ENCODE data around the gene ADORA1.

ADORA1 gene

DNA sequence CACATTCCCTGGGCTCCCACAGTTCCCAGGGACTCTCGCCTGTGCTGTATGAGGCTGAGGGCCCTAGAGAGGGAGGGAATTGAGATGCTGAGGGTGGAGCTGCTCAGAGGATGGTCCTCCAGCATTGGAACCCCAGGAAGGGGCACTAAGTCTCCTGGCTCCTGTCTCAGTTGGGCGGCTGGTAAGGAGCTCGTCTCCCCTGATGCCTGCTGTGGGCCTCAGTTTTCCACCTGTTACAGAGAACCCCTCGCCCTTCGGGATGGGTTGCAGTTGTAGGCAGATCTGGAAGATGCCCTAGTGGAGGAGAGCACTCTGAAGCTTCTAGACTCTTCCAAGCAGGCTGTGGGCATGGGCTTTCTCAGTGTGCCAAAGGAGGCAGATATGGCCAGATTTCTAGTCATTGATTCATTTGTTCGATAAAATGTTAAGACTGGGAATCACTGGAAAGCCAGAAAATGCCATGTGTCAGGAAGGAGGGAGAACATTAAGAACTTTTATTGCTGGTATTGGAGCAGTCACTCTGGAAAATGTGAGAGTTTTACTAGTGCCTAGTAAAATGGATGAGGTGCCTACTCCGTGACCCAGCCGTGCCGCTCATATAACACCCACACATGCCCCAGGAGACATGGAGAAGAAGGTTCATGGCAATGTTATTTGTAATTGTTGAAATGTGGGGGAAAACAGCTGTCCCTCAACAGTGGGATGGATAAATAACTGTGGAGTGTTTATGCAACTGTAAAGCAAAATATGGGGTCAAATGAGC is 48.9 kb downstream of the ADORA1 start:
- H2AFZ ChIP-seq (ENCODE audit: low read length, unreplicated experiment), result no peak overlapping the region
- no peaks in the 10 kb centered on the region for H3K27me3 ChIP-seq (ENCODE audit: insufficient read depth, low read length)
- no peaks in the 10 kb centered on the region for H3K79me2 ChIP-seq (ENCODE audit: control insufficient read depth, insufficient read depth, low read length, unreplicated experiment)
- no peaks in the 10 kb centered on the region for H3K36me3 ChIP-seq (ENCODE audit: insufficient read depth, low read length)
- no peak overlapping the region for H3K4me3 ChIP-seq (ENCODE audit: low read depth, low read length)
- peak overlapping the region; percentile 22; the same call in 1 of the 2 replicates for H3K27ac ChIP-seq (ENCODE audit: low read depth, low read length)
- H3K4me1 ChIP-seq (ENCODE audit: control insufficient read depth, insufficient read depth, low read length, unreplicated experiment), result peaks cover 36% of the 10 kb centered on the region

DNA sequence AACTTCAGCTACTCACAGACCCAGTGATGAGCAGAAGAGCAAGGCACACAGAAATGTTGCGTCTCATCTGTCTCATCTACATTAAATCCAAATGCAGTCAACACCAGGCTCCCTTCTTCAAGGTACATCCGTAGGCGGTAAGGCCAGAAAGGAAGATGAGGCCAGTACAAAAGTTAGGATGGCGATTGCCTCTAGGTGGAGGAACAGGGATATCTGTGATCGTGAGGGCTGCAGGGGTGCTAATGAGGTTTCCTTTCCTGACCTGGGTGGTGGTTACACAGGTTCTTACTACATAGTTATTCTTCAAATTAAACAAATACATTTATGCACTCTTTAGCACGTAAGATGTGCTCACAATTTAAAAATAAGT is 49.5 kb downstream of the ADORA1 start:
- Histone ChIP-seq H3K27ac (ENCODE audit: low read depth, low read length) (peak overlapping the region; percentile 22), H3K79me2 (ENCODE audit: control insufficient read depth, insufficient read depth, low read length, unreplicated experiment) (no peaks in the 10 kb centered on the region), H3K4me1 (ENCODE audit: control insufficient read depth, insufficient read depth, low read length, unreplicated experiment) (peaks cover 36% of the 10 kb centered on the region), H3K36me3 (ENCODE audit: insufficient read depth, low read length) (no peaks in the 10 kb centered on the region), H2AFZ (ENCODE audit: low read length, unreplicated experiment) (no peak overlapping the region), H3K4me3 (ENCODE audit: low read depth, low read length) (0 out of 2 replicates have a peak overlapping the region, but pooled peaks have one; percentile 22), H3K27me3 (ENCODE audit: insufficient read depth, low read length) (no peaks in the 10 kb centered on the region)

DNA sequence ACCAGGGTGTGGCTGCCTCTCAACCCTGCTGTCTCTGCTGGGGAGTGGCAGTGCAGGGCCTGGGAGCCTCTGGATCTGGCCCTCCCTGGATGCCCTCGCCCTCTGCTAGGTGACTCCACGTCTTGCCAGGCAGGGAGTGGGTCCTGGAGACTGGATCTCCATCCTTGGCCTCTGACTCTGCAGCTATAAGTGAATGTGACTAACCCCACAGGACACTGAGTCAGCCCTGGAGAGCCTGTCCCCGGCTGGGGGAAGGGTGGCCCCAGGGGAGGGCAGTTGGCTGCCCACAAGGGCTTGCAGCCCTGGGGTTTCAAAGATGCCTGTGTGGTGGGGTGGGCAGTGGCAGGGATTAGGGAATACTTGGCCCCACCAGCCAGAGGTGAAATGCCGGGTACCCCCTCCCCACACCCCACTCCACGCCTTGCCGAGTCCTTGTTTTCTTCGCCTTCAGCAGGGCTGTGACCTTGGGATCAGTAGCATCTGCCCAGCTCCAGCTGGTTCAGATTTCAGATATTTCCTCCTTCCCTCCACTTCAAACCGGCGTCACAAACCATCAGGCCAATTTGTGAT is 50.0 kb downstream of the ADORA1 start:
- Histone ChIP-seq H3K4me1 (ENCODE audit: control insufficient read depth, insufficient read depth, low read length, unreplicated experiment) (peaks cover 36% of the 10 kb centered on the region), H2AFZ (ENCODE audit: low read length, unreplicated experiment) (peak overlapping the region; percentile 64), H3K4me3 (ENCODE audit: low read depth, low read length) (peak overlapping the region; percentile 22), H3K36me3 (ENCODE audit: insufficient read depth, low read length) (no peaks in the 10 kb centered on the region), H3K27ac (ENCODE audit: low read depth, low read length) (peak overlapping the region; percentile 72), H3K79me2 (ENCODE audit: control insufficient read depth, insufficient read depth, low read length, unreplicated experiment) (no peaks in the 10 kb centered on the region), H3K27me3 (ENCODE audit: insufficient read depth, low read length) (no peaks in the 10 kb centered on the region)

GRCh38 chr1:203178083-203178482 is 50.6 kb downstream of the ADORA1 start:
- H3K79me2 ChIP-seq (ENCODE audit: control insufficient read depth, insufficient read depth, low read length, unreplicated experiment), result no peaks in the 10 kb centered on the region
- H3K36me3 ChIP-seq (ENCODE audit: insufficient read depth, low read length), result no peaks in the 10 kb centered on the region
- H3K27me3 ChIP-seq (ENCODE audit: insufficient read depth, low read length), result no peaks in the 10 kb centered on the region
- H3K4me1 ChIP-seq (ENCODE audit: control insufficient read depth, insufficient read depth, low read length, unreplicated experiment), result peaks cover 36% of the 10 kb centered on the region
- peak overlapping the region; percentile 72 for H3K27ac ChIP-seq (ENCODE audit: low read depth, low read length)
- H2AFZ ChIP-seq (ENCODE audit: low read length, unreplicated experiment), result peak overlapping the region; percentile 64
- peak overlapping the region; percentile 22; the same call in 1 of the 2 replicates for H3K4me3 ChIP-seq (ENCODE audit: low read depth, low read length)

GRCh38 chr1:203178821-203179666 is 51.5 kb downstream of the ADORA1 start:
- Histone ChIP-seq H3K4me3 (ENCODE audit: low read depth, low read length) (no peak overlapping the region), H3K36me3 (ENCODE audit: insufficient read depth, low read length) (no peaks in the 10 kb centered on the region), H3K27ac (ENCODE audit: low read depth, low read length) (no peak overlapping the region), H3K27me3 (ENCODE audit: insufficient read depth, low read length) (no peaks in the 10 kb centered on the region), H3K4me1 (ENCODE audit: control insufficient read depth, insufficient read depth, low read length, unreplicated experiment) (peaks cover 36% of the 10 kb centered on the region), H3K79me2 (ENCODE audit: control insufficient read depth, insufficient read depth, low read length, unreplicated experiment) (no peaks in the 10 kb centered on the region), H2AFZ (ENCODE audit: low read length, unreplicated experiment) (no peak overlapping the region)

DNA sequence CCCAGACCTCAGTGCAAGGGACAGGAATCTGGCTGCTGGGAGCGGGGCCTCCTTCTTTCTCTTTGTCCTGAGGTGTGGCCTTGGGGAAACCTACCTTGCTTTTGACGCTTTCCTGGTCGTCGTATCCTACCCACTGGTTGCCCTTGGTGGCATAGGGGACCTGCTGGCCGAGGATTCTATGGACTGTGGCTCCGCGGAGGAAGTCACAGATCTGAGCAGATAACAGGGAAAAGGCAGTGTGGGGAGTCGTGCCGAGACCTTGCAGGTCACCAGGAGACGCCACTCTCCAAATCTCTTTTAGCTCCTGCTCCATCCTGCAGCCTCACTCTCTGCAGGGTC is 52.1 kb downstream of the ADORA1 start:
- Histone ChIP-seq H3K4me1 (ENCODE audit: control insufficient read depth, insufficient read depth, low read length, unreplicated experiment) (peaks cover 36% of the 10 kb centered on the region), H3K4me3 (ENCODE audit: low read depth, low read length) (no peak overlapping the region), H3K79me2 (ENCODE audit: control insufficient read depth, insufficient read depth, low read length, unreplicated experiment) (no peaks in the 10 kb centered on the region), H3K27ac (ENCODE audit: low read depth, low read length) (no peak overlapping the region), H2AFZ (ENCODE audit: low read length, unreplicated experiment) (no peak overlapping the region), H3K36me3 (ENCODE audit: insufficient read depth, low read length) (no peaks in the 10 kb centered on the region), H3K27me3 (ENCODE audit: insufficient read depth, low read length) (no peaks in the 10 kb centered on the region)

DNA sequence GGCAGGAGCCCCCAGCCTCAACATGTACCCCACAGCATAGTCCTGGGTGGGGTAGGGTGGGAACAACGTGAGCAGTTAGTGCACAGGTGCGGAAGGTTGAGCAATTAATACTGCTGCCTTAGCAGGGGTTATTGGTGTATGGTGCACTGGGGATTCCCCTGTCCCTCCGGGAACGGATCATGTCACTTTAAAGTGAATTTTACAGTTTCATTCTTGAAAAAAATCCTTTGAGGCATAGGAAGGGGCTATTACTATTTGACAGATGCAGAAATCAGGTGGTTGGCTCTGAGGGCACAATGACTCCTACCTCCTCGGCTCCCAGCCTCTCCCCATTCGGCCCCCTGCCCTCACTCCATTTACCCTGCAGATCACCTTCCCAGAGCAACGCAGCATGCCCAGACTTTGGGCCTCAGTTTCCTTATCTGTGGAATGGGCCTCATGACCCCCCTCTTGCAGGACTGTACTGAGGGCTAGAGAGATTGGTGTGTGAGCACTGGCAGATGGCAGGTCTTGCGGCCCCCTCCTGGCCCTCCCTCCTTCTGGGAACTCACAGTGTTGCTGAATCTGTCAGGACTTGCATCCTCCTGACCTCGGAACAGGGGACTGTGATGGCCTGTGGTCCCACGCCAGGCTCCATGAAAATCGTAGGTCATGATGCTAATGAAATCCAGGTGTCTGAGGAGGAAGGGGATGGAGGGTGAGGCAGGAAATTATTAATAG is 53.2 kb downstream of the ADORA1 start:
- no peak overlapping the region for H2AFZ ChIP-seq (ENCODE audit: low read length, unreplicated experiment)
- no peak overlapping the region for H3K4me3 ChIP-seq (ENCODE audit: low read depth, low read length)
- no peaks in the 10 kb centered on the region for H3K36me3 ChIP-seq (ENCODE audit: insufficient read depth, low read length)
- no peaks in the 10 kb centered on the region for H3K79me2 ChIP-seq (ENCODE audit: control insufficient read depth, insufficient read depth, low read length, unreplicated experiment)
- no peak overlapping the region for H3K27ac ChIP-seq (ENCODE audit: low read depth, low read length)
- peaks cover 32% of the 10 kb centered on the region for H3K4me1 ChIP-seq (ENCODE audit: control insufficient read depth, insufficient read depth, low read length, unreplicated experiment)
- H3K27me3 ChIP-seq (ENCODE audit: insufficient read depth, low read length), result no peaks in the 10 kb centered on the region

DNA sequence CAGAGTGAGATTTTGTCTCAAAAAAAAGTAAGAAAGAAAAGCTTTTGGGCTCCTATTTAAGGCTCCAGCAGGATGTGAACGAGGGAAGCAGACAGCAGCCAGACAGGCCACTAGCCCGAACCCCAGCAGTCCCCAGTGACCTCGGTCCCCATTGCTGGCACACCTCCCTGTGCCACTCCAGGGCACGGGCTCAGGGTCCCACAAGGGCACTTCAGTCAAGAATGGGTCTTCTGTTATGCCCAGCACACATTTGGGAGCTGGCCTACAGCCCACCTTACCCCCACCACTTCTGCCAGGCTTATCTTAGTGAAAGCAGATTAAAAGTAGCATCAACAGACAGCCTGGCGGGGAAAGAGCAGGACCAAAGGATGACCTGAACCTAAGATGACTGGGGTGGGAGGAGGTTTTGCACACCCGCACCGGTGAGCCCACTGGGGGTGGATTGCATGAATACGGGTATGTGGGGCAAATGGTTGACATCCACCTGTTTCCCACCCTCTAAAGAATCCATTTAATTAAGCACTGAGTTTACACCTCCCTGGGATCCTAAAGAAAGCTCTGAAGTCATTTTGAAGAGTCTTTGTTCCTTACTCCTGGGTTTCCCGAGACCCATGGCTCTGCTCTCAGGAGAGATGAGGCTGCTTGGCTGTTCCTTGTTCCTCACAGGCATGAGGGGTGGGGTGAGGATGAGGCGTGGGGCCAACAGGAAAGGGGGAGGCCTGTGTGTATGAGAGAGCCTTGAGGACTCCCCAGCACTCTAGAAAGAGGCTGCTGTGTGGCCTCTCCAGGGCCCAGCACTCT is 54.3 kb downstream of the ADORA1 start:
- Histone ChIP-seq H3K27me3 (ENCODE audit: insufficient read depth, low read length) (no peaks in the 10 kb centered on the region), H3K27ac (ENCODE audit: low read depth, low read length) (no peak overlapping the region), H3K36me3 (ENCODE audit: insufficient read depth, low read length) (no peaks in the 10 kb centered on the region), H3K4me1 (ENCODE audit: control insufficient read depth, insufficient read depth, low read length, unreplicated experiment) (peaks cover 25% of the 10 kb centered on the region), H3K79me2 (ENCODE audit: control insufficient read depth, insufficient read depth, low read length, unreplicated experiment) (no peaks in the 10 kb centered on the region), H3K4me3 (ENCODE audit: low read depth, low read length) (no peak overlapping the region), H2AFZ (ENCODE audit: low read length, unreplicated experiment) (no peak overlapping the region)

GRCh38 chr1:203182387-203182953 is 54.9 kb downstream of the ADORA1 start:
- no peaks in the 10 kb centered on the region for H3K27me3 ChIP-seq (ENCODE audit: insufficient read depth, low read length)
- no peaks in the 10 kb centered on the region for H3K36me3 ChIP-seq (ENCODE audit: insufficient read depth, low read length)
- H3K27ac ChIP-seq (ENCODE audit: low read depth, low read length), result no peak overlapping the region
- H2AFZ ChIP-seq (ENCODE audit: low read length, unreplicated experiment), result no peak overlapping the region
- no peaks in the 10 kb centered on the region for H3K79me2 ChIP-seq (ENCODE audit: control insufficient read depth, insufficient read depth, low read length, unreplicated experiment)
- no peak overlapping the region for H3K4me3 ChIP-seq (ENCODE audit: low read depth, low read length)
- H3K4me1 ChIP-seq (ENCODE audit: control insufficient read depth, insufficient read depth, low read length, unreplicated experiment), result peaks cover 21% of the 10 kb centered on the region
